Epithelial cell of proximal tubule (primary cell): ENCODE data around the gene STAM2. TPM values are rescaled to one million over a fixed set of nuclear protein-coding genes. Genes with fewer than 3 reads are reported as not detected.

Source experiments
- DNase-seq: peaks from one replicate; pipeline ENCODE4 v3.0.0-alpha.2; 2011; ENCODE audit warnings: low read depth
- H3K4me3 ChIP-seq: 2 replicates; pipeline ENCODE4 v1.5.1; 2011; ENCODE audit warnings: low read depth, mild to moderate bottlenecking, low read length
- CTCF ChIP-seq: conservative IDR thresholded peaks from 2 replicates; pipeline ENCODE4 v1.5.1; 2012; ENCODE audit warnings: low read depth, mild to moderate bottlenecking, low read length
- total RNA-seq: library from RNA; depleted of rRNA; stranded (reverse); fragments of >200 nt; gene quantifications from 2 replicates; pipeline ENCODE4 v1.2.3, GENCODE V29; 2015

The STAM2 gene
- total RNA-seq, 1 donor from 2014 or later = 18.7 TPM

DNA sequence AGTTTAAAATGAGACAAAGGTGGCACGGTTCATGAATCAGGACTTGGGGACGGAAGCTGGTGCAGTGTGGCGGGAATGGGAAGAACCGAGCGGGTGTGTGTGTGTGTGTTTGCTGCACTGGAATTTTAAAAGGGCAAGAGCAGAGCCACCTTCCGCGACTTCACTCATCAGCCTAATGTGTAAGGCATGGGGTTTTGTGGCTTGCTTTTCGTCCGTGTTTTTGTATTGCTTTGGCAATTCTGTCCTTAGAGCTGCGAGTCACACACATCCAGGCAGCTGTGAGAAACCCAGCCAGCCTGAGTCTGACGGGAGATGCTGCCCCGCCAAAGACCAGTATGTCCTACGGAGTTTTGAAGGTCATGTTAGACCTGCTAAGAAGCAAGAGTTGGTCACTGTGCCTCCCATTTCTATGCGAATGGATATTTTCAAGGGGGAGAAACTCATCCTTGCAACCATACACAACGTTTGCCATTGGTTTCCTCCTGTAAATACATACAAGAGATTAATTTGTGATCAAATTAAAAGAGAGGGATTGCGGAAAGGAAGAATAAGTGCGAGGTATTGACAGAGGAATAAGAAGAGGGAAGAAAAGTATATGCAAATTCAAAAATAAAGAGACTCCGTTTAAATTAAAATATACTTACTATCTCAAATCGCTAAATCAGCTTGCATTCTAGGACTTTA is 76.1 kb downstream of the STAM2 start:
- no peak for DNase-seq
- peak overlapping the region; percentile 59 for H3K4me3 ChIP-seq
- no peak for TF ChIP-seq CTCF

DNA sequence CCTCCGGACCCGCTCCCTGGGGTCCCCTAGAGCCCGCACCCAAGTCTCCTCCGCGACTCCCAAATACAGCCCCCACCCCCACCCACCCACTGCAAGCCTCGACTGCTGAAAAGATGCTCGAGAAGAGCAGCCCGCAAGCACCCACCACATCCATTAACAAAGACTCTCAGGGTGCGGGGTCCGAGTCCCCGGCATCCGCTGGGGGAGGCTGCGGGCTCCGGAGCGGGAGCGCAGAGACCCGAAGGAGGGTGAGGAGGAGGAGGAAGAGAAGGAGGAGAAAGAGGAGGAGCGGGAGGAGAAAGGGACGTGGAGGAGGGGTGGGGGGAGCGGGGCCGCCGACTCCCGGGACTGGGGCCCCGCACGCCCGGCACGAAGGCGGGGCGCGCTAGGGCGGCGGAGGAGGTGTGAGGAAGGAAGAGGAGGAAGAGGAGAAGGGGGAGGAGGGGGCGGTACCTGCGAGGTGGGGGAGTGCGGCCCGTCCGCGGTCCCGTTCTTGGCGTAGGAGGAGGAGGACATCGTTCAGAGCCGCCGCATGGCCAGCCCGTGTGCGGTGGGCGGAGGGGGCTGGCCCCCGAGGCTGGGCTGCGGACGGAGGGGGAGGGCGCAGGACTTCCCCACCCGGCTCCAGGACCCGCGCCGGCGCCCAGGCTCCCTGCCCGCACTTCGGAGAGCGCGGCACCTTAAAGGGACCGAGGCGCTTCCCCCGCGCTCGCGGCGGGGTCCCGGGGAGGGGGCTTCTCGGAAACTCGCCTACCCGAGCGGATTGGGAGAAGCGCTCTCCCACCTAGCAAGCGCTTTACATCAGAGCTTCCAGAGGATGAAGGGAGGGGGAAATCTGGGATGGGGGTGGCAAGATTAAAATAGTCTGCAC is 76.8 kb downstream of the STAM2 start, which contains the start of gene CACNB4:
CACNB4 (minus strand) TSS at position 549 of the 871 bp plus-strand sequence.
- H3K4me3 ChIP-seq = peak within 1 kb of the TSS; percentile 59
- no peak for DNase-seq
- no peak for TF ChIP-seq CTCF

DNA sequence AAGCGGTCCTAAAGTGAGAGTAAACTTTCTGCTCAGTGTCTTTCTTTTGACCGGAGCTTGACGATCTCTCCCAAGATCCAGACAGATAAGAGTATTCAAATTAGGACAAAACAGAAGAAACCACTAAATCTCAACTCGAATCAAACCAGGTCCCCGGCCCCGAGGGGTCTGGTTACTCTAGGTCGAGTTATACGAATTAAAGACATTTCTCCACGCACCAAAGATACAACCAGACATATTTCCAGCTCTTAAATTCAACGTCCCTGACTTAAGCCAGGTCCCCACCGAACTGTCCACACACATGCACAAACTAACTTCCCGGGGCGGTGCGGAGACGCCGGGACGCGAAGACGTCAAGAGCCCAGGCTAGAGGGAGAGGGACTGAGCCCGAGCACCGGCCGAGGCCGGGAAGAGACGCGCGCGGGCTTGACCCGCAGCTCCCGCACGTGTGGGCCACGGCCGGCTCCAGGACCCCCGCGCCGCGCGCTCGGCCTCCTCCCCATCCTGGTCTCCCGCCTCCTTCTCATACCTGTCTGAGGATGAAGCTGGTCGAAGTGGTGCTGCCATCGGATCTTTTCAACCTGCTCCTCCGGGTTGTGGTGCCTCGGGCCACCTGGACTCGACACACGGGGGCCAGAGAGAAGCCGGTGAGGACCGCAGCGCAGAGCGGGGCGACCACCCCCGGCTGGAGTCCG is 77.6 kb downstream of the STAM2 start:
- TF ChIP-seq CTCF = no peak
- H3K4me3 ChIP-seq = peak overlapping the region; percentile 59
- no peak for DNase-seq

GRCh38 chr2:152097290-152097800 is 78.2 kb downstream of the STAM2 start:
- no peak for TF ChIP-seq CTCF
- peak overlapping the region; percentile 59 for H3K4me3 ChIP-seq
- DNase-seq = no peak

DNA sequence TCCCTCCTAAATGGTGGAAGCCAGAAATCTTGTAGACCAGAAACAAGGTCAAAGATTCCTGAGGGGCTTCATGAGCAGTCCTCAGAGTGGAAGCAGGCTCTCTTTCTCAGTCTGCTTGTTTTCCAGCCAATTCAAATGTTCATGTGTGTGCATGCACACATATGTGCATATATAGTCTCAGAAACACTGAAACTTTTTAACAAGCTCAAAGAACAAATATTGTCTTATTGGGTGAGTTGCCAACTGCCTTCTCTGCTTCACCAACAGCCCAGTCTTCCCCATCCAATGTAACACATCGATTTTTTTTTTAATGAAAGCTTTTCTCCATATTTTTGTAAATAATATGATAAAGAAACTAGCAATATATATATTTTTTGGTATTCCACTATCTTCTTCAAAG is 80.4 kb downstream of the STAM2 start:
- no peak overlapping the region for H3K4me3 ChIP-seq
- no peak for TF ChIP-seq CTCF

DNA sequence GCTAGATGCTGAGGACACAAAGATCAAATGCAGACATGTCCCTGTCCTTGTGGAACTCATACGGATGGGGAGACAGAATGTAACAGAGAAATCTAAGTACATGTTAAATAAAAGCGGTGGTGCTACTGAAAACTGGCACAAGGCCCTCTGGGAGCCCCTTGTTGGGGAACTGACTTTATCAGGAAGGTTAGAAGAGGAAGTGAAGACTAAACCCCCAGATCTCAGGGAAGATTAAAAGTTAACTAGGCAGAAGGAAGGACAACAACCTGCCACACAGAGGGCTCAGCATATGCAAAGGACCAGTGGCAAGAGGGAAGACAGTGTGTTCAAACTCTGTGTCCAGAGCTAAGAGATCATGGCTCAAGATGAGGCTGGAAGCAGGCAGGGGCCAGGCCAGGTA is 81.5 kb downstream of the STAM2 start:
- no peak for DNase-seq
- no peak overlapping the region for H3K4me3 ChIP-seq
- TF ChIP-seq CTCF = no peak

More for the DNA sequence above, 80.4 kb downstream of the STAM2 start:
- no peak for DNase-seq
